ENCODE data around the gene FCMR. TPM values are rescaled to one million over a fixed set of nuclear protein-coding genes. Genes with fewer than 3 reads are reported as not detected.

Gene FCMR
- polyA plus RNA-seq, 3 donors = 1.9 to 3.0 (median 2.2) TPM

DNA sequence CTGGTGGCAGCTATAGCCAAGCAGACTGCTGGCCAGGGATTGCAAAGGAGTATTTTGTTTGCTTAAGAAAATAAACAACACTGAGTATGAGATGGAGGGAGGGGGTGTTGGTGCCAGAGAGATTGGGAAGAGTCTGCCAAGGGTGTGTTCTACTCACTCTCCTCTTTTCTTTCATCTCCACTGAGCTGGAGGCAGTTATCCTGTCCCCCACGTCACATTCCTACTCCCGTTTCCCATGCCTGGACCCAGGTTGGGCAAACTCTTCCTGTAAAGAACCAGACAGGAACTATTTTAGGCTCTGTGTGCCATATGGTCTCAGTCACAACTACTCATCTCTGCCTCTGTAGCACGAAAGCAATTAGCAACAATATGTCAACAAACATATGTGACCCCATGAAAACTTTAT lies 25.9 kb downstream of the FCMR start:
- H3K36me3 ChIP-seq (replicated peaks in 1 of 2; ENCODE audit: control insufficient read depth in 1 of 2, insufficient read depth in 2 of 2, low read length in 2 of 2) = no peaks in the 10 kb centered on the region
- intact Hi-C loops (cut with micrococcal nuclease) = no loop called here
- peaks cover 4 to 9% (median 8%) of the 10 kb centered on the region in 3 donors for H3K27me3 Mint-ChIP-seq (ENCODE audit: low read depth in 3 of 3)
- no peak overlapping the region for H3K9ac ChIP-seq (ENCODE audit: insufficient read depth, low read length, poor library complexity, severe bottlenecking)
- no peak overlapping the region for H2AFZ ChIP-seq (ENCODE audit: insufficient read depth, low read depth, low read length, poor library complexity, severe bottlenecking)
- no peaks in the 10 kb centered on the region for H3K79me2 ChIP-seq (ENCODE audit: insufficient read depth, low read length)
- 38% methylated on average over 2 of the region's 3 CpGs for WGBS (ENCODE audit: insufficient coverage)
- no peak overlapping the region for H3K4me2 ChIP-seq (replicated peaks; ENCODE audit: extremely low read depth, low read length, poor library complexity, severe bottlenecking)
- no peak overlapping the region for H3K27ac ChIP-seq (ENCODE audit: low read depth in 1 of 2, low read length in 2 of 2)
- no peaks in the 10 kb centered on the region for H3K36me3 Mint-ChIP-seq
- H3K4me1 Mint-ChIP-seq = peaks cover 11% of the 10 kb centered on the region
- H3K27me3 ChIP-seq (ENCODE audit: control insufficient read depth in 2 of 2, insufficient read depth in 2 of 2, low read length in 2 of 2) = no peaks in the 10 kb centered on the region
- no peaks in the 10 kb centered on the region for H4K20me1 ChIP-seq (ENCODE audit: insufficient read depth, low read length)
- no peak overlapping the region for H3K4me3 Mint-ChIP-seq
- peaks cover 0 to 1% (median 0%) of the 10 kb centered on the region in 7 donors for H3K9me3 Mint-ChIP-seq
- H3K9me3 ChIP-seq (replicated peaks in 1 of 2; ENCODE audit: control insufficient read depth in 1 of 2, insufficient read depth in 1 of 2, low read length in 2 of 2) = no peaks in the 10 kb centered on the region
- peaks cover under 1 to 4% of the 10 kb centered on the region in 2 donors for H3K4me1 ChIP-seq (ENCODE audit: control insufficient read depth in 1 of 2, insufficient read depth in 2 of 2, low read length in 2 of 2)
- no peak overlapping the region for H3K4me3 ChIP-seq (replicated peaks in 1 of 3; ENCODE audit: low read depth in 2 of 3, low read length in 3 of 3)
- no peak for DNase-seq
- no peak overlapping the region for H3K27ac Mint-ChIP-seq
- TF ChIP-seq, protein P1, sequence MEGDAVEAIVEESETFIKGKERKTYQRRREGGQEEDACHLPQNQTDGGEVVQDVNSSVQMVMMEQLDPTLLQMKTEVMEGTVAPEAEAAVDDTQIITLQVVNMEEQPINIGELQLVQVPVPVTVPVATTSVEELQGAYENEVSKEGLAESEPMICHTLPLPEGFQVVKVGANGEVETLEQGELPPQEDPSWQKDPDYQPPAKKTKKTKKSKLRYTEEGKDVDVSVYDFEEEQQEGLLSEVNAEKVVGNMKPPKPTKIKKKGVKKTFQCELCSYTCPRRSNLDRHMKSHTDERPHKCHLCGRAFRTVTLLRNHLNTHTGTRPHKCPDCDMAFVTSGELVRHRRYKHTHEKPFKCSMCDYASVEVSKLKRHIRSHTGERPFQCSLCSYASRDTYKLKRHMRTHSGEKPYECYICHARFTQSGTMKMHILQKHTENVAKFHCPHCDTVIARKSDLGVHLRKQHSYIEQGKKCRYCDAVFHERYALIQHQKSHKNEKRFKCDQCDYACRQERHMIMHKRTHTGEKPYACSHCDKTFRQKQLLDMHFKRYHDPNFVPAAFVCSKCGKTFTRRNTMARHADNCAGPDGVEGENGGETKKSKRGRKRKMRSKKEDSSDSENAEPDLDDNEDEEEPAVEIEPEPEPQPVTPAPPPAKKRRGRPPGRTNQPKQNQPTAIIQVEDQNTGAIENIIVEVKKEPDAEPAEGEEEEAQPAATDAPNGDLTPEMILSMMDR (IDR thresholded peaks at IDR 0.05) = no peak

DNA sequence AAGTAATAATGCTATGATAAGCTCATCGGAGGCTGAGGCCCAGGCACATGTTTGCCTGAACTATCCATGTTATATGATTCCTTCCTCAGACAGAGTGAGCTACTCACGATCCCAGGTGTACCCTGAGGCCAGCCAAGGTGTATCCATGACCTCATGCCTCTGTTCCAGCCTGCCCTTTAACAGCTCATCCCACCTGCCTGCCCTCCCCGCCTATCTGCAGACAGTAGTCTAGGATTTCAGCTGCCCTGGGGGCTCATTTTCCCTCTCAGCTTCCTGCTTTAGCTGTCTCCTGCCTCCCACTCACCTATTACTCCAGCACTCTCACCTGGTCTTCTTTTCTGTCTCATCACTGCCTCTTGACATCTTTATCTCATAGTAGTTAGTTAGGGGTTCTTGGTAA lies 26.4 kb downstream of the FCMR start:
- H3K4me3 ChIP-seq (replicated peaks in 1 of 3; ENCODE audit: low read depth in 2 of 3, low read length in 3 of 3) = no peak overlapping the region
- intact Hi-C loops (cut with micrococcal nuclease) = no loop called here
- TF ChIP-seq, protein P1 (IDR thresholded peaks at IDR 0.05) = no peak
- Mint-ChIP-seq H3K27ac (no peak overlapping the region), H3K36me3 (no peaks in the 10 kb centered on the region), H3K4me1 (peaks cover 16% of the 10 kb centered on the region), H3K9me3 (peaks cover 0 to 1% (median 0%) of the 10 kb centered on the region in 7 donors), H3K4me3 (no peak overlapping the region), H3K27me3 (ENCODE audit: low read depth in 3 of 3) (peaks cover 4 to 9% (median 8%) of the 10 kb centered on the region in 3 donors)
- no peaks in the 10 kb centered on the region for H3K9me3 ChIP-seq (replicated peaks in 1 of 2; ENCODE audit: control insufficient read depth in 1 of 2, insufficient read depth in 1 of 2, low read length in 2 of 2)
- no peaks in the 10 kb centered on the region for H4K20me1 ChIP-seq (ENCODE audit: insufficient read depth, low read length)
- no peak overlapping the region for H3K27ac ChIP-seq (ENCODE audit: low read depth in 1 of 2, low read length in 2 of 2)
- no peak overlapping the region for H3K4me2 ChIP-seq (replicated peaks; ENCODE audit: extremely low read depth, low read length, poor library complexity, severe bottlenecking)
- no peaks in the 10 kb centered on the region for H3K27me3 ChIP-seq (ENCODE audit: control insufficient read depth in 2 of 2, insufficient read depth in 2 of 2, low read length in 2 of 2)
- WGBS (ENCODE audit: insufficient coverage) = 92% methylated on average over 3 of the region's 3 CpGs
- no peak for DNase-seq
- no peak overlapping the region for H2AFZ ChIP-seq (ENCODE audit: insufficient read depth, low read depth, low read length, poor library complexity, severe bottlenecking)
- H3K79me2 ChIP-seq (ENCODE audit: insufficient read depth, low read length) = no peaks in the 10 kb centered on the region
- no peak overlapping the region for H3K9ac ChIP-seq (ENCODE audit: insufficient read depth, low read length, poor library complexity, severe bottlenecking)
- H3K36me3 ChIP-seq (replicated peaks in 1 of 2; ENCODE audit: control insufficient read depth in 1 of 2, insufficient read depth in 2 of 2, low read length in 2 of 2) = no peaks in the 10 kb centered on the region
- peaks cover 6 to 10% of the 10 kb centered on the region in 2 donors for H3K4me1 ChIP-seq (ENCODE audit: control insufficient read depth in 1 of 2, insufficient read depth in 2 of 2, low read length in 2 of 2)

All from CD14-positive monocyte (primary cell).